ENCODE data around the gene IGFL4. TPM values are rescaled to one million over a fixed set of nuclear protein-coding genes. Genes with fewer than 3 reads are reported as not detected.

IGFL4 gene
- total RNA-seq, 1 experiment from 2014 or later, result not detected

DNA sequence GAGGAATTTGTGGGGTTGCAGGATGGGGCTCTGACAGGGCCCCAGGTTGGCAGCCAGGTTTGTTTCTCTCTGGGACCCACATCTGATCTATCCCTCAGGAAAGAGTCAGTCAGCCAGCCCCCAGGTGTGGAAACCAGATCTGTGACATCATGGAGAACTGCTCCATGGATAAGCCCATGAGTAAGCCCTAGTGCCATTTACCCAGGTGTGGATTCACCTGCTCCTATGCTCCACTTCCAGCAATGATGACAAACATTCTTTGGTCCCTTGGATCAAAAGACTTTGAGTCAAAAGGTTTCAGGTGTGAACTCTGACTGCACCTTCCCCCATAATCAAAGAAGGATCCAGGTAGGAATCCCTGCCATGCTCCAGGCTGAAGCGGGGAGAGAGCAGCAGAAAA is 26.9 kb upstream of the IGFL4 start:
- DNase-seq (ENCODE audit: low read depth), result no peak
- in situ Hi-C loops (cut with HindIII; ENCODE audit: low pct_unique_long_range_greater_than_20kb, low sequenced_read_pairs), result no loop called here

DNA sequence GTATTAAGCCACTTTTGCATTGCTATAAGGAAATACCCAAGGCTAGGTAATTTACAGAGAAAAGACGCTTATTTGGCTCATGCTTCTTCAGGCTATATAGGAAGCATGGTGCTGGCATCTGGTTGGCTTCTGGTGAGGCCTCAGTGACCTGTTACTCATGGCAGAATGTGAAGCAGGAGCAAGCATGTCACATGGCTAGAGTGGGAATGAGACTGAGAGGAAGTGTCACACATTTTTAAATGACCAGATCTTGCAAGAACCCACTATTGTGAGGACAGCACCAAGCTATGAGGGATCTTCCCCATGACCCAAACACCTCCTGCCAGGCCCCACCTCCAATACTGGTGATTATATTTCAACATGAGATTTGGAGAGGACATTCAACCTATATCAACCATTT is 25.7 kb upstream of the IGFL4 start:
- DNase-seq (ENCODE audit: low read depth), result no peak
- in situ Hi-C loops (cut with HindIII; ENCODE audit: low pct_unique_long_range_greater_than_20kb, low sequenced_read_pairs), result no loop called here

DNA sequence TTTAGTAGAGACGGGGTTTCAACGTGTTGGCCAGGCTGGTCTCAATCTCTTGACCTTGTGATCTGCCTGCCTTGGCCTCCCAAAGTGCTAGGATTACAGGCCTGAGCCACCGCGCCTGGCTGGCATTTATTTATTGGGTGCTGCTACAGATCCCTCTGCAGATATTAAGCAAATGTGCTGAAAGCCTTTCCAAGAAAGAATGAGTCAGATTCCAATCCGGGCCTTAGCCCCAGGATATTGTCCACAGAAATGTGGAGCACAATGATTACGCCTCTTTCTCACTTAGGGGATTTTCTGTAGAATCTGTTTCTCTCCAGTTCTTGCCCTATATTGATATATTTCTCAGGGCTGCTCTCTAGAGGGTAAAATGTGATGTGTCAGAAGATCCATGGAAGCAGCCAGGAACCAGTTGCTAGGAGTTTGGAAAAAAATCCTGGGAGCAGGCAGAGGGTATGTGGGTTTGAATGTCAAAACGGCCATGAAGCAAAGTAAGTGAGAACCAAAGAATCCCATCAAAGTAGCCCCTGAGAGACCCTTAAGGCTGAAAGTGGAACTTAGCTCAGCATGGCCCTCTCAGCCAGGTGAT is 24.8 kb upstream of the IGFL4 start:
- DNase-seq (ENCODE audit: low read depth), result no peak
- in situ Hi-C loops (cut with HindIII; ENCODE audit: low pct_unique_long_range_greater_than_20kb, low sequenced_read_pairs), result no loop called here

DNA sequence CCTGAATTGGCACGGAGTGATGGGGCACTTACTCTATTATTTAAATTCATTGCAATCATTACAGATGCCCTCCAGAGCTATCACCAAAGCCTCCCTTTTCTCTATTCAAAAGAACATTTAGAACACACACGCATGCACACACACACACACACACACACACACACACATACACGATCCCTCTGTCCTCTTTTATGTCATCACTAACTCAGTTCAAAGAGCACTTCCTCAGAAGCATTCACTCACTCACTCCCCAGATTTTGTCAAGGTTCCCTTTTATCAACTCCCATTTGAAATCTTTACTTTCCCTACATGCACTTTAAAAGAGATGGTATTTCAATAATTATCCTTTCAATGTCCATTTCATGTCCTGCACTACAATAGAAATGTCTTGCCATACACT is 22.4 kb upstream of the IGFL4 start:
- in situ Hi-C loops (cut with HindIII; ENCODE audit: low pct_unique_long_range_greater_than_20kb, low sequenced_read_pairs), result no loop called here
- no peak for DNase-seq (ENCODE audit: low read depth)

DNA sequence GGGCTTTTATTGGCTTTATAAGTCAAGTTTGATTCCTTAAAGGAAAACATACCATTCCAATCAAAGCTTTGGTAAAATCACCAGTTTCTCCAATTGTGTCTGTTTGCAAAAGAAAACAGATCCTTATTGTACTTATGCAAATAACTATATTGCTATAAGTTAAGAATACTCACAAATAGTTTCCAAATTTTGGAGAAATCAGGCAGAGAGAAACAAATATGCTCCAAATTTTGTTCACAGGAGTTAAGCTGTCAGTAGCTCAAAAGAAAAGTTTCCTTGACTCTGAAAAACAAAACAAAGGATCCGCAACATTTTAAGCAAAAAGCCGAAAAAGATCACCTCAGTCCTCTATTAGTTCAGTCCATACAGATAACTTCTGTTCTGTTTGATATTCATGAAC is 19.2 kb upstream of the IGFL4 start:
- in situ Hi-C loops (cut with HindIII; ENCODE audit: low pct_unique_long_range_greater_than_20kb, low sequenced_read_pairs), result no loop called here
- DNase-seq (ENCODE audit: low read depth), result no peak

DNA sequence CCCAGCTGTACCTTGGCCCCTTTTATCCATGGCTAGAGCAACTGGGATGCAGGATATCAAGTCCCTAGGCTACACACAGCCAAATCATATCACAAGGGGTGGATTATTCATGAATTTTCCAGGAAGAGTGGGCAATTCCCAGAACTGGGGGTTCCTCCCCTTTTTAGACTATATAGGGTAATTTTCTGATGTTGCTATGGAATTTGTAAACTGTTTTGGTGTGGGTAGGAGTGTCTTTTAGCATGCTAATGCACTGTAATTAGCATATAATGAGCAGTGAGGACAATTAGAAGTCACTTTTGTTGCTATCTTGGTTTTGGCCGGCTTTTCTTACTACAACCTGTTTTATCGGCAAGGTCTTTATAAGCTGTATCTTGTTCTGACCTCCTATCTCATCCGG is 18.0 kb upstream of the IGFL4 start:
- in situ Hi-C loops (cut with HindIII; ENCODE audit: low pct_unique_long_range_greater_than_20kb, low sequenced_read_pairs), result no loop called here
- no peak for DNase-seq (ENCODE audit: low read depth)

DNA sequence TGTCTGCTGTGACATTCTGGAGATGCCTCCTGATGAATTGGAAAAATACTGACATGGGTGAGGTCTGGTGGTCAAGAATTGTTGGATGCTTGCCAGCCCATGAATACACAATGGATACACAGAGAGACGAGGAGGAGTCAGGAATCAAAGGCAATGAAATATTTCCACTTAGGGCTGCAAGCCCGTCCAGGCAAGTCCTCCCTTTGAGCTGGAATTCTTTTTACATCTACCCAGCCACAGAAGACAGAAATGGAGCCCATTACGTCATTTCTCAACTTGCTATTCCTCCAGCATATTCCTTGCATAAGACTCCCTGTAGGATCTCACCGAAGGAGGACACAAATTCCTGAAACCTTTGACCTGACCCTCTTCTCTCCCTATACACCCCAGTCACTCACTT is 15.7 kb upstream of the IGFL4 start:
- in situ Hi-C loops (cut with HindIII; ENCODE audit: low pct_unique_long_range_greater_than_20kb, low sequenced_read_pairs), result no loop called here
- no peak for DNase-seq (ENCODE audit: low read depth)

DNA sequence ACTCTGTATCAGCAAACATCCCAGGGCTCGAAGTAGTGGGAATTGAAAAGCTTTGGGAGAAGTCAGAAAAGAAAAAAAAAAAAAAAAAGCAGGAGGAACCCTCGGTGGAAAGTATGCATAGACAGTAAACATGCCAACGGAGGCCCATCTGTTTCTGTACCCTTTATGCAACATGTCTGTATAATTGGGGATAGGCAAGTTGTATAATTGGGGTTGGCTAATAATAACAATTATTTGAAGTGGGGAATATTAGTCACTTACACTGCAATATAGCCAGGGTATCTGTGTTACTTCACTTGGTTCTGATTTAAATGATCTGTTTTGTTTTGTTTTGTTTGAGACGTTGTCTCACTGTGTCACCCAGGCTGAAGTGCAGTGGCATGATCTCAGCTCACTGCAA is 12.1 kb upstream of the IGFL4 start:
- in situ Hi-C loops (cut with HindIII; ENCODE audit: low pct_unique_long_range_greater_than_20kb, low sequenced_read_pairs), result no loop called here
- no peak for DNase-seq (ENCODE audit: low read depth)

DNA sequence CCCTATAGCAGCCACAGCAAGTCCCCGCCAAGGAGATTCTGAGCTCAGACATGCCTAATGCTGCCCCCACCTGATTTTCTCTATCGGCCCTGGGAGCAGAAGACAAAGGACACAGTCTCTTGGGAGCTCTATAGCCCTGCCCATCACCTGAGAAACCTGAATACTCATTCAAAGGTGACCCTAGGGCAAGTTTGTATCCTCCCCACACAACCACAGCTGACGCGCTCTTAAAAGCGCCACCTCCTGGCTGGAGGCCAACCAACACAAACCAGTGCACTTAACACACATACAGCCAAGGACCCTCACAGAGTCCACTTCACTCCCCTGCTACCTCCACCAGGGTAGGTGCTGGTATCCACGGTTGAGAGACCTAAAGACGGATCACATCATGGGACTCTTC is 8.8 kb upstream of the IGFL4 start:
- in situ Hi-C loops (cut with HindIII; ENCODE audit: low pct_unique_long_range_greater_than_20kb, low sequenced_read_pairs), result no loop called here
- no peak for DNase-seq (ENCODE audit: low read depth)

DNA sequence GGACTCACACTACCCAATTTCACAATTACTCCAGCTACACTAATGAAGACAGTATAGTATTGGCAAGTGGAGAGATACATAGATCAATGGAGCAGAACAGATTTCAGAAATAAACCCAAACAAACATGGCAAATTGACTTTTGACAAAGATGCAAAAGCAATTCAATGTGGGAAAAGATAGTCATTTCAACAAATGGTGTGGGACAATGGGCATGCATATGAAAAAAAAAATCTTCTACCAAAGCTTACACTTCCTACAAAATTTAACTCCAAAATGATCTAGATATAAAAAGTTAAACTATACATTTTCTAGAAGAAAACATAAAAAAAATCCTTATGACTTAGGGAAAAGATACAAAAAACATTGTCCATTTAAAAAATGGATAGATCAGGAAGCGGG is 2.7 kb upstream of the IGFL4 start:
- in situ Hi-C loops (cut with HindIII; ENCODE audit: low pct_unique_long_range_greater_than_20kb, low sequenced_read_pairs), result no loop called here
- no peak for DNase-seq (ENCODE audit: low read depth)

DNA sequence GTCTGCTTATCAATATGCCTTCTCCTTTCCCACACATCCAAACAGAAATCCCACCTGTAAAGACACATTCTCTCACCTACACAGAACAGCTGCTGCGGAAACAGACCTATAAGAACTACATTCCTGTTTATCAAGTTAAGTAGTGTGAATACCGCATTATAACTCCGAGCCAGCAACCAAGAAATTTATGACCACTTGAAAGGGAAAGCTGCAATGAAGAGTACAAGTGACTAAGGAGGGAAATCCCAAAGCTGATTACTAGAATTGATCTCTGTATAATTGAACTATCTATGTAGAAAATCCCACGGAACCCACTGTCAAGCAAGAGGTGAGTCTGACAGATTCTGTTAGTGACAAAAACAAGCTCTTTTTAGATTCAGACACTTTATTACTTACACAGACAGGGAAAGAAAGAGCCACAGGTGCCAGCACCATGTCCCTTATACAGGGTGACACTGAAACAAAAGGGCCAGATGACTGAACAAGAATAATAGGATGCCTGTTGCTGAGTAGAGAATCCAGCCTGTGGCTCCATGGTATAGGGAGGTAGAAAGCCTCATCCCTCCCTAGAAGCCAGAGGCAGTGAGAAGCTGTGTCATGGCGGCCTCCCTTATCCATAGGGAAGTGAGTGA is 1.6 kb upstream of the IGFL4 start:
- in situ Hi-C loops (cut with HindIII; ENCODE audit: low pct_unique_long_range_greater_than_20kb, low sequenced_read_pairs), result no loop called here
- no peak for DNase-seq (ENCODE audit: low read depth)

DNA sequence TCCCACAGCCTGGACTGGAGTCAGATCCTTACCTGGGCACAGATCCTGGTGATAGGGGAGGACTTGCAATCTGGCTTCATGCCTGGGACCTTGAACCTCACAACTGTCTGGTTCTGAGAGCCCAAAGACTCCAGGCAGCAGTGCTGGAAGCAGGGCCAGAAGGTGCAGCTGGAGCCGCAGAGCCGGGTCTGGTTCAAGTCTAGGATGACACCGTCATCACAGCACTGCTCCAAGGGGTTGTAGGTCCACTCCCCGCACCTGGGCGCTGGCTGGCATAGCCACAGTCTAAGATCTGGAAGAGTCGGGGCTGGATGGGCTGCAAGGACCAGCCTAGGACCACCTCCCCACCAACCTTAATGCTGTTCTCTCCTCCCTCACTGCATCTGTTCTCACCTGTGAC is 677 bp downstream of the IGFL4 start:
- in situ Hi-C loops (cut with HindIII; ENCODE audit: low pct_unique_long_range_greater_than_20kb, low sequenced_read_pairs), result no loop called here
- DNase-seq (ENCODE audit: low read depth), result no peak

DNA sequence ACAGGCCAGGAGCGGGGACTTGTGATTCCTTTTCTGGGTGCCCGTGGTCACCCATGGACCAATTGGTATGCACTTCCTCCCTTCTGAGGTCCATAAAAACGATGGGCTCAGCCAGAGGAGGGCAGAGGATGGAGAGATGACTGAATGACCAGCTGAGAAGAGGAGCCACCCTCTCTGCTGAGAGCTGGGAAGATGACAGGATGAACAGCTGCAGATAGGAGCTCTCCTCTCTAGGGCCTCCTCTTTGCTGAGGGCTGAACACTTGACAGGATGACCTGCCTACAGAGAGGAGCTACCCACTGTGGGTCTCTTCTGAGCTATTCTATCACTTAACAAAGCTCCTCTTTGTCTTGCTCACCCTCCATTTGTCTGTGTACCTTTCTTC is 4.1 kb downstream of the IGFL4 start:
- in situ Hi-C loops (cut with HindIII; ENCODE audit: low pct_unique_long_range_greater_than_20kb, low sequenced_read_pairs), result no loop called here
- no peak for DNase-seq (ENCODE audit: low read depth)

DNA sequence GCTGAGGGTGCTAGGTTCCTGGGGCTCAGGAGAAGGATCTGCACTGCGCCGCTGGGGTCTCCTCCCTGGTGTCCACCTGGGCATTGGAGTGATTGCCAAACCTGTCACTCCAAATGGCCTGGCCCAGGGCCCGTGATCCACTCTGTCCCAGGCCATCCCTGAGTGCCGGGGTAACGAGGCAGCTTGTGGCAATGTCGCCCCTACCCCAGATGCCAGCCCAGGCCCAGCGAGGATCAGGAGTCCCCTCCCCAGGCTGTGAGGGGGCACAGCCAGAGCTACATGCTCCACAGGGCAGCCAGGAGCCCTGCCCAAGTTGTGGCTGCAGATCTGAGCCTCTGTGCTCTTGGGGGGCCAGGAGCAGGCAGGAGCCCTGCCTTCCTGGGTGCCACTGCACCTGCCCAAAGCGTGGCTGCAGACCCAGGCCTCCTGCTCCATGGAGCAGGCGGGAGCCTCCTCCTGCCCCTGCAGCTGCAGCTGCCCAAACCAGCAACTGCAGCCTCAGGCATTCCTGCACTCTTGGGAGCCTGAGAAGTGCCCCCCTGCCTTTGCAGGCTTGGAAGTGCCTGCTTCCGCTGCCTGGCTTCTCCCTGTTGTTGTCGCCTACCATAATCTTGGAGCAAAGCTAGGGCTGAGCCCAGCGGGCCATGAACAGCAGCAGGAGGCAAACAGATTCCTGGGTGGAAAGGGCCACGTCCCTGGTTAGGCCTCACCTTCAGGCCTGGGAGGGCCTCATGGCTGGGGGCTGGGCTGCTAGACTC is 4.6 kb downstream of the IGFL4 start:
- in situ Hi-C loops (cut with HindIII; ENCODE audit: low pct_unique_long_range_greater_than_20kb, low sequenced_read_pairs), result no loop called here
- DNase-seq (ENCODE audit: low read depth), result no peak

DNA sequence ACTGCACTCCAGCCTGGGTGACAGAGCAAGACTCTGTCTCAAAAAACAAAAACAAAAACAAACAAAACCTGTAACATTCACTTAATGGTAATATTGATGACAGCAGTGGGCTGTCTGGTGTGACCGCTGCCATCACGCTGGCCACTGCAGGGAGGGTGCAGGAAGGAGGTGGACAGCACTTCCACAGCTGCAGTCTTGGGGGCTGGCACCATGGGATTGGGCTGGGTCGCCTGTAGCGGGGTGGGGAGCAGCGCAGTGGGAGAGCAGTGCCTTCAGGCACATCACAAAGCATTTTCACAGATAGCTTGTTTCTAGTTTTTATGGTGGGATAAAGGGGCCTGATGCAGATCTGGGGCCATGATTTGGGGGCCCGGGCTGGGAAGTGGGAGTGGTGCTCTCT is 5.3 kb downstream of the IGFL4 start:
- no peak for DNase-seq (ENCODE audit: low read depth)
- in situ Hi-C loops (cut with HindIII; ENCODE audit: low pct_unique_long_range_greater_than_20kb, low sequenced_read_pairs), result no loop called here

DNA sequence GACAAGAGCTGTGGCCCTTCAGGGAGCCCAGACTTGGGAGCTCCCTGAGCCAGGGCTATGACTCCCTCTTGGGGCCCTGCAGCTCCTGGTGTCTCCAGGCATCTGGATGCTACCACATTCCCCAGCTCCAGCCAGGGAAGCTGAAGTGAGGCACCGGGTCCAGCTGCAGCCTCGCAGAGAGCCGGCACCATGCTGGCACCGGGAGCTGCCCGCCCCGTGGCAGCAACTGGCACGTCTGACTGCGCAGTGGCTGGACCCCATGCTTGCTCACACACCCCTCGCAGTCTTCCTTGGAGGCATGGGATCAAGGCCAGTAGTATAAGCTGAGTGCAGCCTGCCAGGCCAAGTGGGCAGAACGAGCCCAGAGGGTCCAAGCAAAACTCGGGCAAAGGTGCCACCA is 7.4 kb downstream of the IGFL4 start:
- in situ Hi-C loops (cut with HindIII; ENCODE audit: low pct_unique_long_range_greater_than_20kb, low sequenced_read_pairs), result no loop called here

DNA sequence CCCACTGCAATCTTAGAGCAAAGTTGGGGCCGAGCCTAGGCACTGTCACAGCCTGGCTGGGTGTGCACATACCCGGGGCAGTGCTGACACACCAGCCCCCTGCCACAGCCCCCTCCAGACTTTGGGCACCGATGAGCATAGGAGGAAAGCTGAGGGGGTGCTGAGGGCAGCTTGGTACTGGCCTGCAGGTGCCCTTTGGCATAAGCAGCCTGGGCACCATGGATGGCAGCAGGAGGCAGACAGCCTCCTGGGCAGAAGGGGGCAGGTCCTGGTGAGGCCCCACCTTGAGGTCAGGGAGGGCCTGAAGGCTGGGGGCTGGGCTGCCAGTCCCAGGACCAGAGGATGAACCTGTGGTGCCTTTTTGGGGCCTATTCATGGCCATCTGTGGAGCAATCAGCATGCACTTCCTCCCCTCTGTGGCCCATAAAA is 8.2 kb downstream of the IGFL4 start:
- no peak for DNase-seq (ENCODE audit: low read depth)
- in situ Hi-C loops (cut with HindIII; ENCODE audit: low pct_unique_long_range_greater_than_20kb, low sequenced_read_pairs), result no loop called here

More for the DNA sequence above, 7.4 kb downstream of the IGFL4 start:
- DNase-seq (ENCODE audit: low read depth), result no peak

DNA sequence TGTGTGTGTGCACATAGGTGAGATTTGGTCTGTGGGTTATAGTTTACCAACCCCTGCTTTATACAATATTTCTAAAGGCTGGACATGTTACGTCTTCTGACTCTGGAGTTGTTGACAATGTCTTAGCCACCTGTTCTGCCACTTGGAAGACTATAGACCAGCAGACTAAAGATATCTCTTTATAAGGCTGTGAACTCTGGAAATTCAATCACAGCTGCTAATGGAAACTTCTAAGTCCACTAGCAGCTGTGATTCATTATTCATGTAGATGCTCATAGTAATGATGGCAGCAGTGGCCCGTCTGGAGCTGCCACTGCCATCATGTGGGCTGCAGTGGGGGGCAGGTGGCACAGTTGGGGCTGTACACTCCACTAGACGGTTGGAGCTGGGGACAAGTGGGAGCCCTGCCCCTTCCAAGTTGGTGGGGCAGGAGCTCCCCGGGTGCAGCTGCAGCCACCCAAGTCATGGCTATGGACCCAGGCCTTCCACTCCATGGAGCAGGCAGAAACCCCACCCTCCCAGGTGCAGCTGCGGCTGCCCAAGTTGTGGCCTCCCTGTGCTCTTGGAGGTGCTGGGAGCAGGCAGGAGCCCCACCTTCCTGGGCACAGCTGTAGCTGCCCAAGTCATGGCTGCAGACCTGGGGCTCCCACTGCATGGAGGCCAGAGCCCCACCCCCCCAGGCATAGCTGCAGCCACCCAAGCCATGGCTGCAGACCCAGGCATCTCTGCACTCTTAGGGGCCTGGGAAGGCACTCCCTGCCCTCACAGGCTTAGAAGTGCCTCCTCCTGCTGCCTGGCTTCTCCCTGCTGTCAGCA is 8.8 kb downstream of the IGFL4 start:
- in situ Hi-C loops (cut with HindIII; ENCODE audit: low pct_unique_long_range_greater_than_20kb, low sequenced_read_pairs), result no loop called here

More for the DNA sequence above, 8.8 kb downstream of the IGFL4 start:
- no peak for DNase-seq (ENCODE audit: low read depth)

All from Caki2 (cell line).